GM13977 (cell line): ENCODE data around the gene PBX1.

Experiments
- DNase-seq: peaks from one replicate; pipeline ENCODE4 v3.0.0; 2012; ENCODE audit warnings: low spot score
- in situ Hi-C: fragments of 300-500 bp; cut with MboI; formaldehyde crosslinking; loops from one replicate; pipeline ENCODE4 v1.12.0; 2022; ENCODE audit warnings: low sequenced_read_pairs, low pct_unique_long_range_greater_than_20kb, mixed read lengths, inconsistent platforms; ENCODE audit not compliant: unreplicated experiment
- TF ChIP-seq, protein P1 (sequence below): IDR thresholded peaks from 2 replicates; pipeline ENCODE4 v1.5.1; 2012; ENCODE audit warnings: mild to moderate bottlenecking, control low read depth; ENCODE audit not compliant: insufficient read depth; ENCODE audit errors: extremely low read depth, missing control alignments

The PBX1 gene

DNA sequence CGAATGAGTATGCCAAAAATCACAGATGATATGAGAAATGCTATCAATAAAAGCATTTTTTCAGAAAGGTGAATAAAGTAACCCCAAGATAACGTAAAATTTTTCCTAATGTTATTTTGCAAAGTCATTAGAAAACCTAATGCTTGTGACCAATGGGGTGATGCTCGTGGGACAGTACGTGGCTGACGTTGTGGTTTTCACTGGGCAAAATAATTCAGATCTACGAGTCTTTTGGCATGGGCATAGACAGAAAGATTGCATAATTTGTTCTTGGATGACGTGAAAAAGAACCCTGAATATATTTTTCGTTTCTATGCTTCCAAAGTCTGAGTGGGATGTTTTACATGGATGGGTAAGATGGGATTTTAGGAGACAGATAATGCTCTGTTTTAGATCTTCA is 71.0 kb downstream of the PBX1 start:
- in situ Hi-C loops, result no loop called here
- TF ChIP-seq, protein P1, sequence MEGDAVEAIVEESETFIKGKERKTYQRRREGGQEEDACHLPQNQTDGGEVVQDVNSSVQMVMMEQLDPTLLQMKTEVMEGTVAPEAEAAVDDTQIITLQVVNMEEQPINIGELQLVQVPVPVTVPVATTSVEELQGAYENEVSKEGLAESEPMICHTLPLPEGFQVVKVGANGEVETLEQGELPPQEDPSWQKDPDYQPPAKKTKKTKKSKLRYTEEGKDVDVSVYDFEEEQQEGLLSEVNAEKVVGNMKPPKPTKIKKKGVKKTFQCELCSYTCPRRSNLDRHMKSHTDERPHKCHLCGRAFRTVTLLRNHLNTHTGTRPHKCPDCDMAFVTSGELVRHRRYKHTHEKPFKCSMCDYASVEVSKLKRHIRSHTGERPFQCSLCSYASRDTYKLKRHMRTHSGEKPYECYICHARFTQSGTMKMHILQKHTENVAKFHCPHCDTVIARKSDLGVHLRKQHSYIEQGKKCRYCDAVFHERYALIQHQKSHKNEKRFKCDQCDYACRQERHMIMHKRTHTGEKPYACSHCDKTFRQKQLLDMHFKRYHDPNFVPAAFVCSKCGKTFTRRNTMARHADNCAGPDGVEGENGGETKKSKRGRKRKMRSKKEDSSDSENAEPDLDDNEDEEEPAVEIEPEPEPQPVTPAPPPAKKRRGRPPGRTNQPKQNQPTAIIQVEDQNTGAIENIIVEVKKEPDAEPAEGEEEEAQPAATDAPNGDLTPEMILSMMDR, result no peak
- no peak for DNase-seq

DNA sequence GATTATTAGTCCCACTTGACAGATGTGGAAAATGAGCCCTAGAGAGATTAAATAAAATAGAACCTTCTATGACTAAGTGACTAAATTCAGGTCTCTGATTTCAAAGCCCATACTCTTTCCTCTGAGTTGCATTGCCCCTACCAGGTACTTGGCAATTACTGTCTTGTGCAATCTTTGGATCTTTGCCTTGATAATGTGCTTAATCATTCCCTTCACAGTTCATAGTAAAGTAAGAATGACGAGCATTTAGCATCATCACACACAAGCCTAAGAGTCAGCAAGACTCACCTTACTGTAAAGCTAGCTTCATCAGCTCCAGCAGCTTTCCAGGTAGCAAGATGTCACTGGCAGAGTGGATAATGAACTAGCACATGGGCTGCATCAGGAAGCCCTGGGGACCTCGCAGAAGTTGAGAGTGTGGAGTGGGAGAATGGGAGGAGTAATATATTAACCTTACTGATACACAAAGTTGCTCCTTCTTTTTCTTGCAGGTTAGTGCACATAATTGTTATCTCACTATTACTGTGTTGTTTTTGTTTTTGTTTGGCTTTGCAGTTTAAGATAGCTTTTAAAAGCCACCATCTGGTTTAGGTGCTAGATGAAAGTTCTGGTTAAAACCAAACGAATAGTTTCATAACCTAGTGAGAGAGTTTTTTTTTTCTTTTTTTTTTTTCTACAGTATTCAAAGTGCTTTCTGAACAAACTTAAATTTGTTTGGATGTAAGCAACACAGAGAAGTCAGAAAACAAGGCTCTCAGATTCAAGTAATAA is 71.8 kb downstream of the PBX1 start:
- DNase-seq, result no peak
- TF ChIP-seq, protein P1, result no peak
- in situ Hi-C loops, result no loop called here

DNA sequence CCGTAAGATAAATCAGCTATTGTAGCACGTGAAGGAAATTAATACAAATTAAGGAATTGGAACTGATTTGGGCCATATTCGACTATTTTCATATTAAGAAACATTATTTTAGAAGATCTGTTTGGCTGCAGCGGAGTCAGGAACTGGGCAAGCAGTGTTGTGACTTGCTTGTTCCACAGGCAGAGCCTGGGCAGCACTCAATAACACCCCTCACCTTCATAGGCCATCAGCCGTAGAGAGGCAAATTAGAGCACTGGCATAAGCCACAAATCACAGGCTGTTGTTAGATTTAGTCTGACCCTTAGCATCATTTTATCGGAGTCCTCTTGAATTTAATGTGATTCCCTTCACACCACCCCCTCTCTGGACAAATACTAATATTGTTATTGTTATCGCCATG is 72.8 kb downstream of the PBX1 start:
- TF ChIP-seq, protein P1, result no peak
- in situ Hi-C loops, result no loop called here
- no peak for DNase-seq

DNA sequence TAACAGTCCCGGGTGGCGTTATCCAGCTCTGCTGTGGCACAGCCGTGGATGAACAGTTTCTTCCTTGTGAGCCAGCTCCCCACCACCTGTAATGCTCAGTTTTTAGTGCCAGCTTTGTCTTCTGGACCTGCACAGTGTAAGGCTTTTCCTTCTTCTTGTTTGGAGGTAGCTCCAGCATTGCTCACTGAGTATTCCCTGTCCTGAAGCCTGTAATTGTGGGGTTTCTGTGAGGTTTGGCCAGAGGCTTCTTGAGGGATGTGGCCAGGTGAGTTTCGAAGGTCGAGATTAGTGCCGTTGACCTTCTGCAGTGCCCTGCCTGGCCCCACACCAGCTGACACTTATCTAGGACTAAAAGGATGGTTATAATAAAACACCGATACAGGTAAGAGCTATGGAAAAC is 75.0 kb downstream of the PBX1 start:
- DNase-seq, result no peak
- in situ Hi-C loops, result no loop called here
- TF ChIP-seq, protein P1, result no peak

DNA sequence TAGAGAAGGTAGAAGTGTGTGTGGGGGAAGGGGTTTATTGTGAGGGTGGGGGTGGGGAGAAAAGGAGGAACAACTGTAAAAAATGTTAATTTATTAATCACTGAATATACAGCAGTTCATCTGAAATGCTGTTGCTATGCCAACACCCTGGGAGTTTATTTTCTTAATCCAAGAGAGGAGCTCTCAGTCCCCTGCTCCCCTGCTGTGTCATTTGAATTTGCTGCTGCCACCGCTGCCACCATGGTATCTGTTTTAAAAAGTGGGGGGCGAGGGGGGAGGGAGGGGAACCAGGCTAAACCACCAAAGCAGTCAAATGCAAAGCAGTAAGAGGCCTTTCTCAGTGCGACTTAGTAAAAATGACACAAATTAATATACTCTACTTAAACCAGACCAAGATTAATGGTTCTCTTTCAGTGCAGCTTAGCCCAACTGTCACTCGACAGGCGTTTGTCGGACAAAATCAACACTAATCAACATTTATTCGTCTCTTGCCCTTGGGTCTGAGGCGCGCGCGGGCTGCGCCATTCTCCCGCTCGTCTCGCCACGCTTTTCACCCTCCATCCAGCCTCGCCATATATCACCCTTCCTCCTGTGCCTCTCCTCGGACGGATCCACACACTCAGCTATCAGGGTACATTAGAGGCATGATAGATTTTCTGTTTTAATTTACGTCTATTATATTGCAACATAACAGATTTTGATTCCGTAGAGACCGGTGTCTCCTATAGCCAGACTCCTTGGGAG is 76.2 kb downstream of the PBX1 start:
- TF ChIP-seq, protein P1, result no peak
- no peak for DNase-seq
- in situ Hi-C loops, result no loop called here

DNA sequence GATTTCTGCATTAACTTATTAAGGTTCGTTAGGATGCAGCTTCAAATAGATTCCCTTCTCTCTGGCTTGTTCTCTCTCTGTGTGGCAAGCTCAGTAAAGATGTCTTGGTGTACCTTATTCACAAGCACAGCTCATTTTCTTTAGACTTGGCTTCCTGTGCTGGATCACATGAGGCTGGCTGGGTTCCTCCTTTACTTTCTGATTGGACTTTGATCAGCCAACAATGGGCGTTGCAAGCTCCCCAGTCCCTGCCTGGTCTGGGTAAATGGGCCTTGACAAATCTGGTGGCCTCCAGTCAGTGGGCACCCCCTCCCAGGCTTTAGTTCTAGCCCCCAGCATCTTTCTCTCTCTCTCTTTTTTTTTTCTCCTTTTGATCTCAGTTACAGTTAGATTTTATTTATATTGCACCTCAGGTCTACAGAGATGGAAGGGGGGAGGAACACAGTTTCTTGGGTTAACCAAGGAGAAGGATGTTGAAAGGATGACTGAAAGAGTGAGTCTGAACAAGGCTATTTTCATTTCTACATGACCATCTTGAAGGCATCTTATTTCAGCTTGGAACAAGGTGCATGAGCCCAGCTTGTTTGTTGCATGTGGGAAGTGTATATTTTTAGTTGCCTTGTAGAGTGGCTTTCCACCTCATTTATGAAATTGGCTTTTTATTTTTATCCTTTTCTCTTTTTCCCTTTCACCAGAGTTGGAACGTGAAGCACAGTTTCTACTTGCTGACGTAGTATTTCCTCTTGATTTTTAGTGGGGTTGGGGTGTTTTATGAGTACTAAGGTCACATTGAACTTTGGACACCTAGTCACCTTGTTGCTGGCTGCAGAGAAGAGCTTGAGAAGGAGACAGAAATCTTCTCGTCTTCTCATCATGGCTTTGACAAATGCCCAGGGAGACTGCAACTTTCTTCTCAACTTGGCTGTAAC is 77.1 kb downstream of the PBX1 start:
- in situ Hi-C loops, result no loop called here

More for the DNA sequence above, 77.1 kb downstream of the PBX1 start:
- DNase-seq, result no peak
- TF ChIP-seq, protein P1, result no peak
